Small intestine (tissue), 7 donors: ENCODE results near the gene RANGRF. TPM values are rescaled to one million over a fixed set of nuclear protein-coding genes. Genes with fewer than 3 reads are reported as not detected.

ENCODE experiments used
- DNase-seq, 2 donors: peaks; one replicate each; pipeline versions ENCODE4 v3.0.0 to v3.0.0-alpha.2; 2013
- FAIRE-seq: peaks from 2 replicates; lab custom pipeline; 2012; peaks lifted over from hg19 to GRCh38; lab: Jason Lieb, UNC
- H3K27ac ChIP-seq, 3 donors: one replicate each; pipeline ENCODE4 v1.5.1; 2013; ENCODE audit warnings: low read length in 2 of 3, mild to moderate bottlenecking in 2 of 3, control low read depth in 1 of 3, inconsistent platforms in 1 of 3, low read depth in 1 of 3, moderate library complexity in 1 of 3
- H3K27me3 ChIP-seq, 3 donors: one replicate each; pipeline ENCODE4 v1.6.1; 2013; ENCODE audit warnings: low read length in 3 of 3, inconsistent platforms in 1 of 3; ENCODE audit not compliant: control insufficient read depth in 3 of 3, insufficient read depth in 3 of 3
- H3K36me3 ChIP-seq, 3 donors: one replicate each; pipeline ENCODE4 v1.6.1; 2013; ENCODE audit warnings: low read length in 3 of 3, inconsistent platforms in 1 of 3, low read depth in 1 of 3, mild to moderate bottlenecking in 1 of 3, moderate library complexity in 1 of 3; ENCODE audit not compliant: control insufficient read depth in 3 of 3, insufficient read depth in 2 of 3
- H3K4me1 ChIP-seq, 3 donors: one replicate each; pipeline ENCODE4 v1.6.1; 2013; ENCODE audit warnings: low read length in 2 of 3, inconsistent platforms in 1 of 3, low read depth in 1 of 3, mild to moderate bottlenecking in 1 of 3, moderate library complexity in 1 of 3; ENCODE audit not compliant: control insufficient read depth in 3 of 3, insufficient read depth in 2 of 3
- H3K4me3 ChIP-seq, 3 donors: one replicate each; pipeline ENCODE4 v1.5.1; 2013; ENCODE audit warnings: low read length in 3 of 3, control low read depth in 1 of 3, inconsistent platforms in 1 of 3, low read depth in 1 of 3, mild to moderate bottlenecking in 1 of 3, moderate library complexity in 1 of 3
- H3K9me3 ChIP-seq, 2 donors: one replicate each; pipeline ENCODE4 v1.6.1; 2013; ENCODE audit warnings: low read depth in 1 of 2, low read length in 1 of 2; ENCODE audit not compliant: control insufficient read depth in 2 of 2, insufficient read depth in 1 of 2
- WGBS, 3 donors: extraction: QIAGEN DNeasy Blood & Tissue Kit; methylation state at CpG; one replicate each; pipeline ENCODE4 v1.1.7; 2013; 5-methylcytosine and 5-hydroxymethylcytosine counted together
- polyA plus RNA-seq, 4 donors: library from polyadenylated mRNA; stranded (reverse) in 3 of 4; unstranded in 1 of 4; fragments of 200-250 nt in 3 of 4; fragments of 120-200 nt in 1 of 4; gene quantifications; one replicate each; pipeline versions ENCODE4 v1.2.1 to v1.2.3, GENCODE V29; 2013
- donor health status: healthy with polysubstance abuse.
- donor health status: control.
- donor health status: control.
- donor health status: Bipolar disorder and iron deficiency.
- donor health status: healthy.

RANGRF gene
- polyA plus RNA-seq, 4 donors: 15.0 to 40.4 (median 24.2) TPM

DNA sequence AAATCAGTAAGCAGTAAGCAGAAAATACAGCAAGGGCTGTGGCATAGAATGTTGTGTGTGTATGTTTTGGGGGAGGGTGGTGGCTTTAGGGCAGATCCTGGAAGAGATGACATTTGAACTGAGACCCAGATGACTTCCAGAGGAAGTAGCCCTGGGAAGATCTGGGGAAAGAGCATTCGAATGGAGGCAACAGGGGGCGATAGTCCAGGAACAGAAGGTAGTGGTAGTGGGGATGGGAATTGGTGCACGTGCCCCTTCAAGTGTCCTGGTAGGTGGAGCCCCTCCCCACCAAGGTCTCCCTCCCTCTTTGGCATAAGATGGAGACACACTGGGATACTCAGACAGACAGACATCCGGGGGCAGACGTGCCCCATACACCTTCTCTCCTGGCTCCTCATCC is 35.7 kb downstream of the RANGRF start:
- no peak for FAIRE-seq
- 68 to 79% (median 73%) methylated on average over 5 of the region's 5 CpGs for WGBS, 3 donors
- no peaks in the 10 kb centered on the region for H3K9me3 ChIP-seq
- no peak for DNase-seq
- no peak overlapping the region for H3K4me3 ChIP-seq
- peaks cover 0 to 27% (median 0%) of the 10 kb centered on the region in 3 donors for H3K27me3 ChIP-seq
- no peak overlapping the region for H3K27ac ChIP-seq
- no peaks in the 10 kb centered on the region for H3K36me3 ChIP-seq
- peaks cover 0 to 9% (median 6%) of the 10 kb centered on the region in 3 donors for H3K4me1 ChIP-seq

DNA sequence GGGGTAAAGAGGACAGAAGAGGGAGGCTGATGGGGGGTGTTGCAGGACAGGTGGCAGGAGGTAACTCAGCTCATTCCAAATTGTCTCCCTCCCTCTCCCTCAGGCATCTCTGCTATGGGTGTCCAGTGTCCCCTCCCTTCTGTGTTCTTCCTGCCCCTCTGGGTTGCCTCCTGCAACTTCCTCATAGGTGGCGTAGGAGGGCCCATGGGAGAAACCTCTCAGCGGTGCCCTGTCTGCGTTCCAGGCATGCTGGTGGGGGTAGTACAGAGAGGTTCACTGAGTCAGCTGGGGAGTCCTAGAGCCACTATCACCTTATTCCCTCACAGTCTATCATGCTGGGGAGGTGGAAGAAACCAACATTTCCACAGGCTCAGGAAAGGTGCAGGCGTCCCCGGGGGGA is 36.5 kb downstream of the RANGRF start:
- Histone ChIP-seq H3K9me3 (no peaks in the 10 kb centered on the region), H3K4me1 (peaks cover 0 to 9% (median 6%) of the 10 kb centered on the region in 3 donors), H3K36me3 (no peaks in the 10 kb centered on the region), H3K27me3 (peaks cover 0 to 27% (median 0%) of the 10 kb centered on the region in 3 donors), H3K27ac (no peak overlapping the region), H3K4me3 (no peak overlapping the region)
- FAIRE-seq (no peak), DNase-seq (no peak)
- 51 to 73% (median 59%) methylated on average over 5 of the region's 5 CpGs for WGBS, 3 donors

GRCh38 chr17:8326511-8327302 is 38.2 kb downstream of the RANGRF start:
- no peaks in the 10 kb centered on the region for H3K9me3 ChIP-seq
- H3K4me1 ChIP-seq: peaks cover 0 to 9% (median 6%) of the 10 kb centered on the region in 3 donors
- peak in 1 of 2 donors; percentile 64 for DNase-seq
- H3K27me3 ChIP-seq: peaks cover 0 to 27% (median 0%) of the 10 kb centered on the region in 3 donors
- peak overlapping the region in 2 of 3 donors; percentile 24 to 56 for H3K4me3 ChIP-seq
- H3K27ac ChIP-seq: peak overlapping the region in 2 of 3 donors; percentile 56 to 75
- no peaks in the 10 kb centered on the region for H3K36me3 ChIP-seq
- 1 to 3% (median 3%) methylated on average over 47 to 48 of the region's 48 CpGs for WGBS, 3 donors
- no peak for FAIRE-seq

GRCh38 chr17:8327303-8327649 is 38.8 kb downstream of the RANGRF start:
- 20 to 24% (median 21%) methylated on average over 25 of the region's 25 CpGs for WGBS, 3 donors
- H3K27me3 ChIP-seq: peaks cover 0 to 27% (median 0%) of the 10 kb centered on the region in 3 donors
- DNase-seq: no peak
- H3K27ac ChIP-seq: peak overlapping the region in 1 of 3 donors; percentile 56
- H3K4me3 ChIP-seq: peak overlapping the region in 2 of 3 donors; percentile 24 to 56
- FAIRE-seq: no peak
- peaks cover 0 to 9% (median 6%) of the 10 kb centered on the region in 3 donors for H3K4me1 ChIP-seq
- no peaks in the 10 kb centered on the region for H3K9me3 ChIP-seq
- no peaks in the 10 kb centered on the region for H3K36me3 ChIP-seq

DNA sequence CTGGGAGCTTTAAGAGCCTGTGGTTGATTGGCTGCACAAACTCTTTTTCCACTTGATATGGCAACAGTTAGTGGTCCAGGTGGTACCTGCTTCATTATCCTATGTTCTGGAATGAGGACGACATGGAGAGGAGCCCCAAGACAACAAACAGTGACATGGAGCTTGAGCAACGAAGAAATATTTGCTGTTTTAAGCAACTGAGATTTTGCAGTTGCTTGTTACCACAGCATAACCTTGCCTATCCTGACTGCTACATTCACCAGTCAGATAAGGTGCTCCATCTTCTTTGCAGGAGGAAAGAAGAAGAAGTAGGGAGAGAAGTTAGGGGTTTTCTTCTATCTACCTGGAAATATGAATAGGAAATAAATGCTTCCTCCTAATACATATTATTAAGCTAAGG is 43.7 kb downstream of the RANGRF start:
- H3K27ac ChIP-seq: no peak overlapping the region
- FAIRE-seq: no peak
- WGBS, 3 donors: 74 to 82% (median 82%) methylated on average over 2 of the region's 2 CpGs

DNA sequence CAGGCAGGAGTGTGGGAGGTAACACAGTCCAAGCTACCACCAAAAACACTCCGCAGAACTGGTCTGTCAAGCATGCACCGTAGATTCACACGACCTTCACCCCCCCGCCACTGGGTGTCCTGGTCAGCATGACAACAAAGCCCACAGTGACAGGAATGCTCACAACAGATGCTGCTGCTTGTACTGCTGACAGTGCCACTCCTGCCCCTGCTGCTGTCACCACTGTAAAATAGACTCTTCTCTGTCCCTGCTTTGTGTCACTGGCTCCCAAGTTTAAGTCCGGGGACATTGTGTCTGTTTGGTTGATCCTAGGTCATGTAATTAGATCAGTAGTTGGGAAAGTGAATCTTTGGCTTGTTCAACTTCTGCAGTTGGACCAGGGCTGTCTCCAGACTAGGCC is 44.2 kb downstream of the RANGRF start:
- Histone ChIP-seq H3K9me3 (no peaks in the 10 kb centered on the region), H3K4me1 (no peaks in the 10 kb centered on the region), H3K36me3 (no peaks in the 10 kb centered on the region), H3K27ac (no peak overlapping the region), H3K27me3 (peaks cover 0 to 5% (median 0%) of the 10 kb centered on the region in 3 donors), H3K4me3 (no peak overlapping the region)
- WGBS, 3 donors: 28 to 62% (median 55%) methylated on average over 5 of the region's 5 CpGs
- DNase-seq (peak in 1 of 2 donors; percentile 16), FAIRE-seq (no peak)

More for the DNA sequence above, 43.7 kb downstream of the RANGRF start:
- Histone ChIP-seq H3K36me3 (no peaks in the 10 kb centered on the region), H3K4me1 (peaks cover 0 to 3% (median 3%) of the 10 kb centered on the region in 3 donors), H3K27me3 (peaks cover 0 to 10% (median 0%) of the 10 kb centered on the region in 3 donors), H3K4me3 (no peak overlapping the region), H3K9me3 (no peaks in the 10 kb centered on the region)
- no peak for DNase-seq

GRCh38 chr17:8333281-8333680 is 44.8 kb downstream of the RANGRF start:
- DNase-seq (no peak), FAIRE-seq (no peak)
- Histone ChIP-seq H3K27ac (no peak overlapping the region), H3K36me3 (no peaks in the 10 kb centered on the region), H3K4me3 (no peak overlapping the region), H3K27me3 (peaks cover 0 to 2% (median 0%) of the 10 kb centered on the region in 3 donors), H3K9me3 (no peaks in the 10 kb centered on the region), H3K4me1 (no peaks in the 10 kb centered on the region)
- WGBS, 3 donors: 89 to 97% (median 94%) methylated on average over 4 of the region's 4 CpGs

DNA sequence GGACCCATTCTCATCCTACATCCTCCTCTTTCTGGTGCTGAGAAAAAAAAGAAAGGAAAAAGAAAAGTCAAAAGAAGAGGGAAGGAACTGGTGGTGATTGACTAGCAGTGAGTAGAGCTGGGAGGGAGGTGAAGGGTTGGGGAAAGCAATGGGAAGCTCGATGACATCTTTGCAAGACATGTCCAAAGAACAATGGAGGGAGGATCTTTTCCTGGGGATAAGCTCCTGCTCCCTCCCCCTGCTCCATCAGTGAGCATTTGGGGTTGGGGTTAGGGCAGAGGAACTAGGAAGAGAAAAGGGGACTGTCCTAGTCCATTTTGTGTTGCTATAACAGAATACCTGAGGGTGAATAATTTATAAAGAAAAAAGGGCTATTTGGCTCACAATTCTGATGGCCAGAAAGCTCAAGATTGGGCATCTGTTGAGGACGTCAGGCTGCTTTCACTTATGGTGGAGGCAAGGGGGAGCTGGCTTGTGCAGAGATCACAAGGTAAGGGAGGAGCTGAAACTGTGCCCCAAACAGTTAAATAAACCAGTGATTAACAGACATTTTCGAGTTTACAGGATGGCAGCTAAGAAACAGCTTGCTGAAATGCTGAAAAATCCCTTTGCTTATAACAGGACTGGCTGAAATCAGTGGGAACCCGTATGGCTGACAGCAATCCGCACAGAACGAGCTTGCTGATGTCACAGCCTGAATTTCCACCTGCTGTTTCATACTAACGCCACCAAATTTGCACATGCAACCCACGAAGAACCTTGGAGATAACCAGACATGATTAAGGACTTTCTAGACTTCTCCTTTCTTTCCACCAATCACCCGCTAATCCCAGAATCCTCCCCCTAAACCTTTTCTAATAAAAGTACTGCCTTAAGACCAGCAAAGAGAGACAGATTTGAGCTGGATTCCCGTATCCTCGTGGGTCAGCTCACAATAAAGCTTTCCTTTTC is 49.6 kb downstream of the RANGRF start:
- Histone ChIP-seq H3K4me1 (no peaks in the 10 kb centered on the region), H3K9me3 (no peaks in the 10 kb centered on the region), H3K4me3 (no peak overlapping the region), H3K27ac (no peak overlapping the region), H3K36me3 (no peaks in the 10 kb centered on the region), H3K27me3 (peaks cover 0 to 2% (median 0%) of the 10 kb centered on the region in 3 donors)
- 32 to 42% (median 41%) methylated on average over 11 of the region's 11 CpGs for WGBS, 3 donors
- DNase-seq (no peak), FAIRE-seq (no peak)
